GM18502 (cell line): Measurements from ENCODE around the gene KCNK15.

Experiments used
- ATAC-seq: cut with Tn5 transposase; IDR thresholded peaks from one replicate; pipeline ENCODE4 v1.9.1; 2021; ENCODE audit warnings: mild to moderate bottlenecking; ENCODE audit not compliant: unreplicated experiment, poor library complexity

KCNK15 gene

GRCh38 chr20:44714701-44715498 is 30.8 kb upstream of the KCNK15 start, which contains the start of gene CCN5:
Gene CCN5 (plus strand): TSS chr20:44715369. CDS start chr20:44715391, 22 bp downstream.
- no peak for ATAC-seq

- no peak for ATAC-seq
Observed at GRCh38 chr20:44715499-44716308, 30.0 kb upstream of the KCNK15 start.

GRCh38 chr20:44716309-44717106 is 29.2 kb upstream of the KCNK15 start:
- ATAC-seq = no peak

- no peak for ATAC-seq
Observed at GRCh38 chr20:44717986-44718385, 27.7 kb upstream of the KCNK15 start.

GRCh38 chr20:44719841-44720240 is 25.8 kb upstream of the KCNK15 start:
- no peak for ATAC-seq

- no peak for ATAC-seq
Observed at GRCh38 chr20:44720621-44720996, 25.1 kb upstream of the KCNK15 start.

- ATAC-seq = no peak
Observed at GRCh38 chr20:44720997-44721784, 24.5 kb upstream of the KCNK15 start.

GRCh38 chr20:44721785-44722054 is 23.9 kb upstream of the KCNK15 start:
- no peak for ATAC-seq

GRCh38 chr20:44722990-44723389 is 22.7 kb upstream of the KCNK15 start:
- ATAC-seq = no peak

- no peak for ATAC-seq
Observed at GRCh38 chr20:44723391-44723790, 22.3 kb upstream of the KCNK15 start.

- no peak for ATAC-seq
Observed at GRCh38 chr20:44723798-44724362, 21.8 kb upstream of the KCNK15 start.

- no peak for ATAC-seq
Observed at GRCh38 chr20:44724423-44725091, 21.1 kb upstream of the KCNK15 start.

GRCh38 chr20:44725837-44726236 is 19.8 kb upstream of the KCNK15 start:
- no peak for ATAC-seq

- ATAC-seq = no peak
Observed at GRCh38 chr20:44727039-44727438, 18.6 kb upstream of the KCNK15 start.

- ATAC-seq = no peak
Observed at GRCh38 chr20:44727651-44728050, 18.0 kb upstream of the KCNK15 start.

GRCh38 chr20:44728801-44729443 is 16.7 kb upstream of the KCNK15 start:
- no peak for ATAC-seq

- ATAC-seq = no peak
Observed at GRCh38 chr20:44730441-44730840, 15.2 kb upstream of the KCNK15 start.

GRCh38 chr20:44731657-44732056 is 14.0 kb upstream of the KCNK15 start:
- no peak for ATAC-seq

GRCh38 chr20:44732327-44732726 is 13.3 kb upstream of the KCNK15 start:
- no peak for ATAC-seq
